ENCODE results near the gene CCDC157.

- TF ChIP-seq POLR2AphosphoS5 (IDR thresholded peaks at IDR 0.05) (peak; percentile 3 to 29), CTCF (IDR thresholded peaks at IDR 0.05) (no peak), POLR2A (IDR thresholded peaks at IDR 0.05) (peak in 1 of 4 donors; percentile 59), EP300 (IDR thresholded peaks at IDR 0.05) (no peak)
These were observed 40.3 kb downstream of the CCDC157 start, which contains the start of gene SEC14L2 for GRCh38 chr22:30396871-30397655.

Data from upper lobe of left lung (tissue), 4 donors.